Measurements from ENCODE around the gene HNRNPAB. TPM values are rescaled to one million over a fixed set of nuclear protein-coding genes. Genes with fewer than 3 reads are reported as not detected.

HNRNPAB gene
- total RNA-seq, 1 experiment from 2014 or later: 547 TPM

- TF ChIP-seq CTCF (conservative IDR thresholded peaks at IDR 0.05): no peak
- H3K27ac ChIP-seq (ENCODE audit: insufficient read length, low read depth, low read length): no peak overlapping the region
- Mint-ChIP-seq H3K36me3 (ENCODE audit: insufficient read depth in 1 of 3, low read depth in 3 of 3) (peaks cover 32 to 94% (median 84%) of the 10 kb centered on the region in 3 experiments; a peak in 6 of 7 replicates), H3K9me3 (no peaks in the 10 kb centered on the region), H3K27ac (no peak overlapping the region), H3K4me3 (no peak overlapping the region), H3K27me3 (ENCODE audit: low read depth) (peaks cover 2% of the 10 kb centered on the region; the same call in 1 of the 2 replicates), H3K4me1 (peaks cover 13 to 16% of the 10 kb centered on the region in 2 experiments)
- H2AK5ac ChIP-seq (ENCODE audit: insufficient read length, low read length): no peak overlapping the region
- H3K27me3 ChIP-seq (ENCODE audit: insufficient read depth, low read length): no peaks in the 10 kb centered on the region
- H3K4me1 ChIP-seq (ENCODE audit: insufficient read depth, low read length): no peaks in the 10 kb centered on the region
- no peak overlapping the region for H2BK15ac ChIP-seq (ENCODE audit: low read depth, low read length)
- WGBS (ENCODE audit: extremely low coverage, insufficient read length, low lambda C conversion rate): no CpG with 5 or more reads among the region's 3 CpGs
- no peaks in the 10 kb centered on the region for H3K79me1 ChIP-seq (ENCODE audit: insufficient read depth, low read depth, low read length, poor library complexity, severe bottlenecking)
- no peak overlapping the region for H3K9ac ChIP-seq (ENCODE audit: extremely low read depth, insufficient read length, low read length)
- H4K91ac ChIP-seq (ENCODE audit: insufficient read length, low read depth, low read length): no peak overlapping the region
- no peak overlapping the region for H2BK12ac ChIP-seq (ENCODE audit: insufficient read length, low read depth, low read length)
- no peaks in the 10 kb centered on the region for H4K20me1 ChIP-seq (ENCODE audit: control insufficient read depth, insufficient read depth, insufficient read length)
- no peaks in the 10 kb centered on the region for H3K79me2 ChIP-seq (ENCODE audit: insufficient read depth, low read length)
- no peaks in the 10 kb centered on the region for H3K23me2 ChIP-seq (ENCODE audit: insufficient read length, low read depth, low read length, poor library complexity, severe bottlenecking)
- no peak overlapping the region for H3K56ac ChIP-seq (ENCODE audit: insufficient read length, low read depth, low read length)
- no peak overlapping the region for H2BK20ac ChIP-seq (ENCODE audit: low read depth, low read length, poor library complexity, severe bottlenecking)
- no peak overlapping the region for H3K18ac ChIP-seq (ENCODE audit: insufficient read length, low read depth, low read length)
- no peak overlapping the region for H2BK5ac ChIP-seq (ENCODE audit: insufficient read length, low read length)
- H2AFZ ChIP-seq (ENCODE audit: low read length): no peak overlapping the region
- no peak for DNase-seq
- no peak overlapping the region for H3K14ac ChIP-seq (ENCODE audit: insufficient read depth, low read length)
- H4K5ac ChIP-seq (ENCODE audit: insufficient read length, low read depth, low read length): no peak overlapping the region
- no peak overlapping the region for H3K4ac ChIP-seq (ENCODE audit: low read depth, low read length)
- H2BK120ac ChIP-seq (ENCODE audit: low read depth, low read length, poor library complexity, severe bottlenecking): no peak overlapping the region
- H3T11ph ChIP-seq (ENCODE audit: low read length): no peak overlapping the region
- no peak overlapping the region for H4K8ac ChIP-seq (replicated peaks; ENCODE audit: insufficient read length, low read depth, low read length)
- H3K23ac ChIP-seq (ENCODE audit: insufficient read length, low read depth, low read length): no peak overlapping the region
- H3K4me2 ChIP-seq (ENCODE audit: insufficient read depth, insufficient read length, low read length): no peak overlapping the region
- no peaks in the 10 kb centered on the region for H3K9me3 ChIP-seq (ENCODE audit: control insufficient read depth, low read depth, low read length)
Observed at GRCh38 chr5:178216779-178217178, 12.4 kb downstream of the HNRNPAB start.
